ENCODE results near the gene ASIP.

GRCh38 chr20:34233687-34234086 is 7.5 kb upstream of the ASIP start:
- TF ChIP-seq EZH2 (IDR thresholded peaks at IDR 0.05; ENCODE audit: insufficient read depth, low read length): no peak
- TF ChIP-seq, protein P1, sequence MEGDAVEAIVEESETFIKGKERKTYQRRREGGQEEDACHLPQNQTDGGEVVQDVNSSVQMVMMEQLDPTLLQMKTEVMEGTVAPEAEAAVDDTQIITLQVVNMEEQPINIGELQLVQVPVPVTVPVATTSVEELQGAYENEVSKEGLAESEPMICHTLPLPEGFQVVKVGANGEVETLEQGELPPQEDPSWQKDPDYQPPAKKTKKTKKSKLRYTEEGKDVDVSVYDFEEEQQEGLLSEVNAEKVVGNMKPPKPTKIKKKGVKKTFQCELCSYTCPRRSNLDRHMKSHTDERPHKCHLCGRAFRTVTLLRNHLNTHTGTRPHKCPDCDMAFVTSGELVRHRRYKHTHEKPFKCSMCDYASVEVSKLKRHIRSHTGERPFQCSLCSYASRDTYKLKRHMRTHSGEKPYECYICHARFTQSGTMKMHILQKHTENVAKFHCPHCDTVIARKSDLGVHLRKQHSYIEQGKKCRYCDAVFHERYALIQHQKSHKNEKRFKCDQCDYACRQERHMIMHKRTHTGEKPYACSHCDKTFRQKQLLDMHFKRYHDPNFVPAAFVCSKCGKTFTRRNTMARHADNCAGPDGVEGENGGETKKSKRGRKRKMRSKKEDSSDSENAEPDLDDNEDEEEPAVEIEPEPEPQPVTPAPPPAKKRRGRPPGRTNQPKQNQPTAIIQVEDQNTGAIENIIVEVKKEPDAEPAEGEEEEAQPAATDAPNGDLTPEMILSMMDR (IDR thresholded peaks at IDR 0.05; ENCODE audit: insufficient read depth, low read depth, low read length): no peak
